KMS-11 (cell line): ENCODE results near the gene MRPL28.

Experiments used
- H2AFZ ChIP-seq: fragments of 200-600 bp; sonication (generic); 2 replicates; pipeline ENCODE4 v1.6.1; 2016; ENCODE audit warnings: antibody characterized with exemption, mixed run types, low read depth
- H3K27ac ChIP-seq: fragments of 200-600 bp; sonication (generic); 2 replicates; pipeline ENCODE4 v1.6.1; 2016; ENCODE audit warnings: mild to moderate bottlenecking, mixed run types
- H3K27me3 ChIP-seq: fragments of 200-600 bp; sonication (generic); 2 replicates; pipeline ENCODE4 v1.6.1; 2017; ENCODE audit warnings: mild to moderate bottlenecking, low read depth, mixed run types, moderate library complexity; ENCODE audit not compliant: insufficient read depth
- H3K36me3 ChIP-seq: fragments of 200-600 bp; sonication (generic); 2 replicates; pipeline ENCODE4 v1.6.1; 2017; ENCODE audit warnings: mild to moderate bottlenecking, mixed run types; ENCODE audit not compliant: insufficient read depth
- H3K4me1 ChIP-seq: fragments of 200-600 bp; sonication (generic); 2 replicates; pipeline ENCODE4 v1.6.1; 2016; ENCODE audit warnings: mild to moderate bottlenecking, low read depth, mixed run types; ENCODE audit not compliant: poor library complexity, severe bottlenecking
- H3K4me2 ChIP-seq: fragments of 200-600 bp; sonication (generic); 2 replicates; pipeline ENCODE4 v1.7.0; 2016; ENCODE audit warnings: mild to moderate bottlenecking, mixed run types
- H3K4me3 ChIP-seq: fragments of 200-600 bp; sonication (generic); IDR thresholded peaks from 2 replicates; pipeline ENCODE4 v1.6.1; 2017; ENCODE audit warnings: low read depth, low read length, mixed read lengths; ENCODE audit not compliant: insufficient read depth
- H3K79me2 ChIP-seq: fragments of 200-600 bp; sonication (generic); 2 replicates; pipeline ENCODE4 v1.6.1; 2016; ENCODE audit warnings: low read depth, mixed run types; ENCODE audit not compliant: insufficient read depth
- H3K9ac ChIP-seq: fragments of 200-600 bp; sonication (generic); 2 replicates; pipeline ENCODE4 v1.6.1; 2016; ENCODE audit warnings: mild to moderate bottlenecking, mixed run types
- H4K20me1 ChIP-seq: fragments of 200-600 bp; sonication (generic); 2 replicates; pipeline ENCODE4 v1.6.1; 2016; ENCODE audit warnings: mild to moderate bottlenecking, mixed run types; ENCODE audit not compliant: insufficient read depth
- TF ChIP-seq, protein P1 (sequence below): fragments of 200-600 bp; sonication (generic); conservative IDR thresholded peaks from 2 replicates; pipeline ENCODE4 v1.6.1; 2017; ENCODE audit warnings: low read depth, mild to moderate bottlenecking, antibody characterized with exemption, low read length, moderate library complexity, mixed read lengths

Gene MRPL28

DNA sequence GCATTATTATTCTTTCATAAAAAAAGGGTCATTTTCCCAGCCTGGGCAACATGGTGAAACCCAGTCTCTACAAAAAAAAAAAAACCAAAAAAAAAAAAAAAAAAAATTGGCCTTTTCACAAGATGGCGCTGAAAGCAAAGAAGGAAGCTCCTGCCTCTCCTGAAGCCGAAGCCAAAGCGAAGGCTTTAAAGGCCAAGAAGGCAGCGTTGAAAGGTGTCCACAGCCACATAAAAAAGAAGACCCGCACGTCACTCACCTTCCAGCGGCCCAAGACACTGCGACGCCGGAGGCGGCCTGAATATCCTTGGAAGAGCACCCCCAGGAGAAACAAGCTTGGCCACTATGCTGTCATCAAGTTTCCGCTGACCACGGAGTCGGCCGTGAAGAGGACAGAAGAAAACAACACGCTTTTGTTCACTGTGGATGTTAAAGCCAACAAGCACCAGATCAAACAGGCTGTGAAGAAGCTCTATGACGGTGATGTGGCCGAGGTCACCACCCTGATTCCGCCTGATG lies 16.4 kb upstream of the MRPL28 start:
- H4K20me1 ChIP-seq: no peaks in the 10 kb centered on the region
- H3K4me1 ChIP-seq: peaks cover 26% of the 10 kb centered on the region
- H3K4me3 ChIP-seq: no peak overlapping the region
- no peak overlapping the region for H3K9ac ChIP-seq
- peak overlapping the region; percentile 58 for H3K4me2 ChIP-seq
- no peaks in the 10 kb centered on the region for H3K36me3 ChIP-seq
- H3K27me3 ChIP-seq: no peaks in the 10 kb centered on the region
- peak overlapping the region; percentile 28; the same call in 1 of the 2 replicates for H3K27ac ChIP-seq
- H2AFZ ChIP-seq: peak overlapping the region; percentile 10; the same call in 1 of the 2 replicates
- H3K79me2 ChIP-seq: no peaks in the 10 kb centered on the region
- TF ChIP-seq, protein P1, sequence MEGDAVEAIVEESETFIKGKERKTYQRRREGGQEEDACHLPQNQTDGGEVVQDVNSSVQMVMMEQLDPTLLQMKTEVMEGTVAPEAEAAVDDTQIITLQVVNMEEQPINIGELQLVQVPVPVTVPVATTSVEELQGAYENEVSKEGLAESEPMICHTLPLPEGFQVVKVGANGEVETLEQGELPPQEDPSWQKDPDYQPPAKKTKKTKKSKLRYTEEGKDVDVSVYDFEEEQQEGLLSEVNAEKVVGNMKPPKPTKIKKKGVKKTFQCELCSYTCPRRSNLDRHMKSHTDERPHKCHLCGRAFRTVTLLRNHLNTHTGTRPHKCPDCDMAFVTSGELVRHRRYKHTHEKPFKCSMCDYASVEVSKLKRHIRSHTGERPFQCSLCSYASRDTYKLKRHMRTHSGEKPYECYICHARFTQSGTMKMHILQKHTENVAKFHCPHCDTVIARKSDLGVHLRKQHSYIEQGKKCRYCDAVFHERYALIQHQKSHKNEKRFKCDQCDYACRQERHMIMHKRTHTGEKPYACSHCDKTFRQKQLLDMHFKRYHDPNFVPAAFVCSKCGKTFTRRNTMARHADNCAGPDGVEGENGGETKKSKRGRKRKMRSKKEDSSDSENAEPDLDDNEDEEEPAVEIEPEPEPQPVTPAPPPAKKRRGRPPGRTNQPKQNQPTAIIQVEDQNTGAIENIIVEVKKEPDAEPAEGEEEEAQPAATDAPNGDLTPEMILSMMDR: no peak

DNA sequence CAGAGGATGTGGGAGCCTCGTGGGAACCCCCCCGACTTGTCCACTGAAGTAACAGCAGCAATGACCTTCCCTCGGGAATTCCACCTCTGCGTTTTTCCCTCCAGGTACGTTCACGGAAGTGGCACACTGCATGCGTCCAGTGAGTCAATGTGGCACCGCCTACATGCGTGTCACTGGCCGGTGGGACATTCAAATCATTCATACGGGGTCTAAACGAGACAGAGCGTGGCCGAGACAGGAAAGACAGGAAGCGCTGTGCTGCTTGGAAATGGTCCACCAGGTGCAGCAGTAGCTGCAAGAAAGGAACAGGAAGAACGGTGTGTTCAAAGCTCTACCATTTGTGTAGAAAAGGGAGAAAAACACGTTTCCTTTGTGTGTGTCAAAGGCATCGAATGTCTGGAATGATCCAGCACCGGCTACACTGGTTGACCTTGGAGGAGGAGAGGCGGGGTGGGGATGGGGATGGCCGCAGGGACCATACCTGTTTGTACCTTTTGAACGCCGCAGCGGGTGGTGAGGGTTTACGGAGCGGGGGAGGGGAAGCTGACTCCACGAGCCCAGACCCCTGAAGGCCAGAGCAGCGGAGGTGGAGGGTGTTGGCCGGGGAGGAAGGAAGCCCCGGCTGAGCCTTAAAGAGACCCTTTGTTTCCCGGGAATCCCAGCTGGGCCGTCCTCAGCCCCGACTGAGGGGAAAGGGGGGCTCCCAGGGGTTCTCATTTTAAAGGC lies 13.2 kb upstream of the MRPL28 start:
- TF ChIP-seq, protein P1: no peak
- no peak overlapping the region for H3K27ac ChIP-seq
- H3K9ac ChIP-seq: no peak overlapping the region
- H2AFZ ChIP-seq: no peak overlapping the region
- H3K27me3 ChIP-seq: no peaks in the 10 kb centered on the region
- H4K20me1 ChIP-seq: no peaks in the 10 kb centered on the region
- H3K4me1 ChIP-seq: peaks cover 31% of the 10 kb centered on the region
- H3K4me3 ChIP-seq: no peak overlapping the region
- H3K36me3 ChIP-seq: no peaks in the 10 kb centered on the region
- H3K79me2 ChIP-seq: no peaks in the 10 kb centered on the region; the same call in 1 of the 2 replicates
- H3K4me2 ChIP-seq: no peak overlapping the region

DNA sequence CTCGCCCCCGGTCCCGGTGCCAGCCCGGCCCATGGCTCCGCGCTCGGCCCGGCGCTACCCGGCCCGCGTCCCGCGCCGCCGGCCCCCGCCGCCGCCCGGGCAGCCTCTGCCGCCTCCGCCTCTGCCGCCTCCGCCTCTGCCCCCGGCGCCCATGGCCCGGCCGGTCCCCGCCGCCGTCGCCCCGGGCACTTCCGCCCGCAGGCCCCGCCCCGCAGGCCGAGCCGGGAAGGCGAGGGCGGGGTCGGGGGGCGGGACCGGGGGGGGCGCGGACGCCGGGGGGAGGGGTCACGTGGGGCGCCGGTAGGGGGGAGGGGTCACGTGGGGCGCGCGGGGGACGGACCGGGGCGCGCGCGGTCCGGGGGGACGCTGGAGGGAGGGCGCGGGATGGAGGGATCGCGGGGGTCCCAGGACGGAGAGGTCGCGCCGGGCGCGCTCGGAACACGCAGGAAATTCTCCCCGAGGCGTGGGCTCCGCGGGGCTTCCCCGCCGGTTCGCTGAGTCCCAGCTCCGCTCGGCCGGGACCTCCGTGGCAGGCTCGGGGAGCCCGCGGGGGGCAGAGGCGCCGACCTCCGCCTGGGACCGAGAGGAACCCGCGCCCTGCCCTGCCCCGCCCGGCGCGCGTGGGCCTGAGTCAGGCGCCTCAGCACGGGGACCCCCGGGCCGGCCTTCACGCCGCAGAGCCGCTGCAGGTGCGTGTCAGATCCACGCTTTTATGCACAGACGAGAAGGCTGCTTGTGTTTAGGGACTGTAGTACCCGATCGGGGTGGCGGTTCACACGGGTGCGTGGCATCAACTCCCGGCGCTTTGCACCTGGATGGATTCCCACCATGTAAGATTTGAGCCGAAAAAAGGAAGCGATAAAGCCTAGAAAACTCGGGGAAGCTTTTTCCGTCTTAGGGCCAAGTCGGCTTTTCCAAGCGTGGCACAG lies 11.7 kb upstream of the MRPL28 start, which contains the start of gene PGAP6:
Gene PGAP6 (minus strand): TSS at position 190 of the 929 bp plus-strand sequence. CDS start 157 bp downstream, at position 33.
- no peak within 1 kb of the TSS for H3K27ac ChIP-seq
- no peak within 1 kb of the TSS for H3K4me3 ChIP-seq
- peaks cover 30% of the 10 kb centered on the region for H3K4me1 ChIP-seq
- H4K20me1 ChIP-seq: no peaks in the 10 kb centered on the region
- H3K79me2 ChIP-seq: no peaks in the 10 kb centered on the region; the same call in 1 of the 2 replicates
- TF ChIP-seq, protein P1: no peak
- H3K4me2 ChIP-seq: peak within 1 kb of the TSS; percentile 93
- peak within 1 kb of the TSS; percentile 56 for H3K9ac ChIP-seq
- peak within 1 kb of the TSS; percentile 78 for H2AFZ ChIP-seq
- H3K36me3 ChIP-seq: no peaks in the 10 kb centered on the region
- no peaks in the 10 kb centered on the region for H3K27me3 ChIP-seq

DNA sequence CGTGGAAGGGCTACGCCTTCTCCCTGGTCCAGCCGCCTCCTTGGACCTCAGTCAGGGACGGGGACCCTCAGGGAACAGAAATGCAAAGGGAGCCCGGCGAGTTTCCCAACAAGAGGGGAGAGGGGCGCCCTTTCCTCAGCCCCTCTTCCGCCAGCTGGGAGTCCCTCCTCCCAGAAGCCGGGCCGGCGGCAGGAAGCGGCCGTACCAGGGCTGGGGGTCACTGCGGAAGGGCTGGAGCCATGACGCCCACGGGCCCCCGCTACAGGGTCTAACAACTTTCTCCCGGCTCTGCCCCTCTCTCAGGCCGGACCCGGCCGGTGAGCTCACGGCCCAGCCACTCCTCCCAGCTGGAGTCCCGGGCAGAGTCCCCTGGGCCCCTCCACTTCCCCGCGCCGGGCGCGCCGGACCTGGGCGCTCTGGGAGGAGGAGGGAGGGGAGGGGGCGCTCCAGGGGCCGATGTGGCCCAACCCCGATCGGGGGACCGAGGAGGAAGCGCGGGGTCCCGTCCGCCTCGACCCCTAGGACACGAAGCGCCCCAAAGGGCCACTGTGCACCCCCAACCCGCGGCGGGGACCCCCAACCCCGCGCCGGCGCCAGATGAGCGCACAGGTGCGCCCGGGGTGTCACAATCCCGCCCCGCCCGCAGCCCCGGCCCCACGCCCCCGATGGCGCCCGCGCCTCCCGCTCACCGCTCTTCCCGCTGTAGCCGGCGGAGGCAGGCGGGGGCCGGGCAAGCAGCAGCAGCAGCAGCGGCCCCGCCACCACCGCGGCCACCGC lies 10.9 kb upstream of the MRPL28 start:
- TF ChIP-seq, protein P1: no peak
- H3K4me3 ChIP-seq: no peak overlapping the region
- no peak overlapping the region for H3K27ac ChIP-seq
- no peaks in the 10 kb centered on the region for H3K27me3 ChIP-seq
- H2AFZ ChIP-seq: peak overlapping the region; percentile 45
- no peaks in the 10 kb centered on the region for H3K36me3 ChIP-seq
- peaks cover 22% of the 10 kb centered on the region for H3K4me1 ChIP-seq
- no peaks in the 10 kb centered on the region for H4K20me1 ChIP-seq
- H3K9ac ChIP-seq: peak overlapping the region; percentile 43; the same call in 1 of the 2 replicates
- H3K79me2 ChIP-seq: no peaks in the 10 kb centered on the region; the same call in 1 of the 2 replicates
- peak overlapping the region; percentile 83 for H3K4me2 ChIP-seq
